ENCODE results near the gene NAGS. TPM values are rescaled to one million over a fixed set of nuclear protein-coding genes. Genes with fewer than 3 reads are reported as not detected.

NAGS gene
- total and polyA plus RNA-seq, 2 experiments from 2014 or later = 4.2 to 7.2 TPM

DNA sequence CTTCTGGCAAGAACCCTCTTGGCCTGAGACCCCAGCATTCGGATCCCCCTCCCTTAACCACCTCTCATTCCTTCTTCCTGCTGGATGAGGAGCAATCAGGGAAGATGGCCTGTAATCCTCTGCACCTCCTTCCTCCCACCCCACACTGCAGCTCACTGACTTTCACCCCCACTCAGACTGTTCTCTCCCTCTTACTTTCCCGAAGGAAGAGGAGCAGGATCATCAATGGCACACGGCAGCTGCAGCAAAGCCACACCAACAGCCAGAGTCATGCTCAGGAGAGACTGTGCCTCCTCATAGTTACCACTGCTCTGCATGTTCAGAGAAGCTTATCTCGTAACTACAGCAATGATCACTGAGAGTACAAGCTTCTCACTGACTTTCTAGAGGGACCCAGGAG lies 20.4 kb downstream of the NAGS start:
- no peaks in the 10 kb centered on the region for H3K9me3 Mint-ChIP-seq
- Histone ChIP-seq H3K9me2 (ENCODE audit: insufficient read depth) (no peaks in the 10 kb centered on the region), H3K79me2 (replicated peaks; ENCODE audit: insufficient read depth) (no peaks in the 10 kb centered on the region), H3K4me3 (no peak overlapping the region), H3K4me1 (ENCODE audit: insufficient read depth) (no peaks in the 10 kb centered on the region), H2AFZ (no peak overlapping the region), H3K27me3 (ENCODE audit: insufficient read depth) (no peaks in the 10 kb centered on the region), H4K20me1 (replicated peaks; ENCODE audit: insufficient read depth) (peaks cover 9% of the 10 kb centered on the region), H3K27ac (ENCODE audit: low read depth) (0 out of 2 replicates have a peak overlapping the region, but pooled peaks have one; percentile 59), H3F3A (replicated peaks; ENCODE audit: low read depth) (0 out of 2 replicates have a peak, but pooled peaks cover 7% of the 10 kb centered on the region), H3K36me3 (ENCODE audit: insufficient read depth) (no peaks in the 10 kb centered on the region; the same call in 1 of the 2 replicates), H3K4me2 (no peak overlapping the region)
- ATAC-seq (no peak), DNase-seq (ENCODE audit: low spot score) (no peak)
- peaks cover 8% of the 10 kb centered on the region for H3K36me3 Mint-ChIP-seq (ENCODE audit: low read depth)
- H3K27me3 Mint-ChIP-seq (ENCODE audit: insufficient read depth, low read depth, poor library complexity) = peaks cover 5% of the 10 kb centered on the region
- H3K27ac Mint-ChIP-seq = no peak overlapping the region; the same call in 1 of the 2 replicates
- no peak overlapping the region for H3K4me3 Mint-ChIP-seq
- TF ChIP-seq, protein P1, sequence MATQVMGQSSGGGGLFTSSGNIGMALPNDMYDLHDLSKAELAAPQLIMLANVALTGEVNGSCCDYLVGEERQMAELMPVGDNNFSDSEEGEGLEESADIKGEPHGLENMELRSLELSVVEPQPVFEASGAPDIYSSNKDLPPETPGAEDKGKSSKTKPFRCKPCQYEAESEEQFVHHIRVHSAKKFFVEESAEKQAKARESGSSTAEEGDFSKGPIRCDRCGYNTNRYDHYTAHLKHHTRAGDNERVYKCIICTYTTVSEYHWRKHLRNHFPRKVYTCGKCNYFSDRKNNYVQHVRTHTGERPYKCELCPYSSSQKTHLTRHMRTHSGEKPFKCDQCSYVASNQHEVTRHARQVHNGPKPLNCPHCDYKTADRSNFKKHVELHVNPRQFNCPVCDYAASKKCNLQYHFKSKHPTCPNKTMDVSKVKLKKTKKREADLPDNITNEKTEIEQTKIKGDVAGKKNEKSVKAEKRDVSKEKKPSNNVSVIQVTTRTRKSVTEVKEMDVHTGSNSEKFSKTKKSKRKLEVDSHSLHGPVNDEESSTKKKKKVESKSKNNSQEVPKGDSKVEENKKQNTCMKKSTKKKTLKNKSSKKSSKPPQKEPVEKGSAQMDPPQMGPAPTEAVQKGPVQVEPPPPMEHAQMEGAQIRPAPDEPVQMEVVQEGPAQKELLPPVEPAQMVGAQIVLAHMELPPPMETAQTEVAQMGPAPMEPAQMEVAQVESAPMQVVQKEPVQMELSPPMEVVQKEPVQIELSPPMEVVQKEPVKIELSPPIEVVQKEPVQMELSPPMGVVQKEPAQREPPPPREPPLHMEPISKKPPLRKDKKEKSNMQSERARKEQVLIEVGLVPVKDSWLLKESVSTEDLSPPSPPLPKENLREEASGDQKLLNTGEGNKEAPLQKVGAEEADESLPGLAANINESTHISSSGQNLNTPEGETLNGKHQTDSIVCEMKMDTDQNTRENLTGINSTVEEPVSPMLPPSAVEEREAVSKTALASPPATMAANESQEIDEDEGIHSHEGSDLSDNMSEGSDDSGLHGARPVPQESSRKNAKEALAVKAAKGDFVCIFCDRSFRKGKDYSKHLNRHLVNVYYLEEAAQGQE (IDR thresholded peaks at IDR 0.05; ENCODE audit: unreplicated experiment) = no peak
- TF ChIP-seq JUNB (IDR thresholded peaks at IDR 0.05; ENCODE audit: unreplicated experiment) (no peak), EZH2 (IDR thresholded peaks at IDR 0.05; ENCODE audit: low read depth, unreplicated experiment) (no peak), POLR2AphosphoS5 (IDR thresholded peaks at IDR 0.05; ENCODE audit: low read depth) (no peak), NANOG (IDR thresholded peaks at IDR 0.05; ENCODE audit: borderline replicate concordance) (no peak), ZNF462 (CRISPR knock-in tag; IDR thresholded peaks at IDR 0.05) (no peak)
- TF ChIP-seq, protein P2, sequence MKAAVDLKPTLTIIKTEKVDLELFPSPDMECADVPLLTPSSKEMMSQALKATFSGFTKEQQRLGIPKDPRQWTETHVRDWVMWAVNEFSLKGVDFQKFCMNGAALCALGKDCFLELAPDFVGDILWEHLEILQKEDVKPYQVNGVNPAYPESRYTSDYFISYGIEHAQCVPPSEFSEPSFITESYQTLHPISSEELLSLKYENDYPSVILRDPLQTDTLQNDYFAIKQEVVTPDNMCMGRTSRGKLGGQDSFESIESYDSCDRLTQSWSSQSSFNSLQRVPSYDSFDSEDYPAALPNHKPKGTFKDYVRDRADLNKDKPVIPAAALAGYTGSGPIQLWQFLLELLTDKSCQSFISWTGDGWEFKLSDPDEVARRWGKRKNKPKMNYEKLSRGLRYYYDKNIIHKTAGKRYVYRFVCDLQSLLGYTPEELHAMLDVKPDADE (IDR thresholded peaks at IDR 0.05) = no peak
- TF ChIP-seq, protein P3, sequence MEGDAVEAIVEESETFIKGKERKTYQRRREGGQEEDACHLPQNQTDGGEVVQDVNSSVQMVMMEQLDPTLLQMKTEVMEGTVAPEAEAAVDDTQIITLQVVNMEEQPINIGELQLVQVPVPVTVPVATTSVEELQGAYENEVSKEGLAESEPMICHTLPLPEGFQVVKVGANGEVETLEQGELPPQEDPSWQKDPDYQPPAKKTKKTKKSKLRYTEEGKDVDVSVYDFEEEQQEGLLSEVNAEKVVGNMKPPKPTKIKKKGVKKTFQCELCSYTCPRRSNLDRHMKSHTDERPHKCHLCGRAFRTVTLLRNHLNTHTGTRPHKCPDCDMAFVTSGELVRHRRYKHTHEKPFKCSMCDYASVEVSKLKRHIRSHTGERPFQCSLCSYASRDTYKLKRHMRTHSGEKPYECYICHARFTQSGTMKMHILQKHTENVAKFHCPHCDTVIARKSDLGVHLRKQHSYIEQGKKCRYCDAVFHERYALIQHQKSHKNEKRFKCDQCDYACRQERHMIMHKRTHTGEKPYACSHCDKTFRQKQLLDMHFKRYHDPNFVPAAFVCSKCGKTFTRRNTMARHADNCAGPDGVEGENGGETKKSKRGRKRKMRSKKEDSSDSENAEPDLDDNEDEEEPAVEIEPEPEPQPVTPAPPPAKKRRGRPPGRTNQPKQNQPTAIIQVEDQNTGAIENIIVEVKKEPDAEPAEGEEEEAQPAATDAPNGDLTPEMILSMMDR (conservative IDR thresholded peaks at IDR 0.05; ENCODE audit: low read depth in 2 of 2) = no peak
- no peaks in the 10 kb centered on the region for H3K4me1 Mint-ChIP-seq
